ENCODE results near the gene CDR2.

DNA sequence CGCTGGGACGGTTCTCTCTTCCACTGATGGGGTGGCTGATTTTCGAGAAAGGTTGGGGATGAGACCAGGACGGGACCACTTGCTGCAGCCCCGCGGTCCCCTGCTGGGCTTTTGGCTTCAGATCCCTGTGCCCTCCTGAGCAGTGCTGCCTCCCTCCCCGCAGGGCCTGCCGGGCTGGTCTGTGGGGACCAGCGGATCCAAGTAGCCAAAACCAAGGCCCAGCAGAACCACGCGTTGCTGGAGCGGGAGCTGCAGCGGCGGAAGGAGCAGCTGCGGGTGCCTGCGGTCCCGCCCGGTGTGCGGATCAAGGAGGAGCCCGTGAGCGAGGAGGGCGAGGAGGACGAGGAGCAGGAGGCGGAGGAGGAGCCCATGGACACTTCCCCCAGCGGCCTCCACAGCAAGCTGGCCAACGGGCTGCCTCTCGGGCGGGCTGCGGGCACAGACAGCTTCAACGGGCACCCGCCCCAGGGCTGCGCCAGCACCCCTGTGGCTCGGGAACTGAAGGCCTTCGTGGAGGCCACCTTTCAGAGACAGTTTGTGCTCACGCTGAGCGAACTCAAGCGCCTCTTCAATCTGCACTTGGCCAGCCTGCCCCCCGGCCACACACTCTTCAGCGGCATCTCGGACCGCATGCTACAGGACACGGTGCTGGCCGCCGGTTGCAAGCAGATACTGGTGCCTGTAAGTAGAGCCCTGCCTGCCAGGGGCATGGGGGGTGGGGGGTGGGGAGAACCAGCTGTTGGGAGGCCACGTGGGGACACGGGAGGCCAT, 48.6 kb downstream of the CDR2 start:
- no peak for TF ChIP-seq CTCF (IDR thresholded peaks at IDR 0.05; ENCODE audit: insufficient read depth, low read length)
- TF ChIP-seq GABPA (IDR thresholded peaks at IDR 0.05; ENCODE audit: low read depth), result no peak
